HTERT RPE-1 (cell line): ENCODE measurements around the gene EIF4B.

Experiments
- in situ Hi-C: fragments of 300-500 bp; cut with MboI; formaldehyde crosslinking; loops from 4 replicates; pipeline ENCODE4 v1.14.3; 2020; ENCODE audit warnings: low sequenced_read_pairs

The EIF4B gene

GRCh38 chr12:53056901-53057300, 50.6 kb downstream of the EIF4B start:
- in situ Hi-C loops = no loop called here

GRCh38 chr12:53057816-53058500, 51.7 kb downstream of the EIF4B start:
- in situ Hi-C loops = no loop called here

GRCh38 chr12:53058674-53059433, 52.6 kb downstream of the EIF4B start:
- in situ Hi-C loops = no loop called here

GRCh38 chr12:53059434-53060063, 53.3 kb downstream of the EIF4B start:
- in situ Hi-C loops = no loop called here

GRCh38 chr12:53060064-53060720, 53.9 kb downstream of the EIF4B start:
- in situ Hi-C loops = no loop called here

- in situ Hi-C loops = no loop called here
These were observed 54.5 kb downstream of the EIF4B start for GRCh38 chr12:53060721-53061276.

- in situ Hi-C loops = no loop called here
These were observed 55.3 kb downstream of the EIF4B start for GRCh38 chr12:53061404-53062010.

- in situ Hi-C loops = no loop called here
These were observed 56.0 kb downstream of the EIF4B start for GRCh38 chr12:53062011-53062961.

GRCh38 chr12:53062977-53063707, 56.9 kb downstream of the EIF4B start:
- in situ Hi-C loops = no loop called here

GRCh38 chr12:53063708-53064612, 57.7 kb downstream of the EIF4B start:
- in situ Hi-C loops = no loop called here

- in situ Hi-C loops = no loop called here
These were observed 58.6 kb downstream of the EIF4B start for GRCh38 chr12:53064613-53065436.

- in situ Hi-C loops = no loop called here
These were observed 59.2 kb downstream of the EIF4B start for GRCh38 chr12:53065470-53065869.

GRCh38 chr12:53065975-53066931, 60.0 kb downstream of the EIF4B start:
- in situ Hi-C loops = no loop called here

GRCh38 chr12:53067074-53067992, 61.1 kb downstream of the EIF4B start:
- in situ Hi-C loops = no loop called here
